ENCODE measurements around the gene ASPDH.
A peak's percentile ranks its signal among the peaks of the same experiment; 100 is the strongest.
"Not testable (repeated sequence)": the region's sequence is repeated elsewhere in the genome, so short reads cannot be mapped to it uniquely, and the experiment has no call there.

The ASPDH gene

DNA sequence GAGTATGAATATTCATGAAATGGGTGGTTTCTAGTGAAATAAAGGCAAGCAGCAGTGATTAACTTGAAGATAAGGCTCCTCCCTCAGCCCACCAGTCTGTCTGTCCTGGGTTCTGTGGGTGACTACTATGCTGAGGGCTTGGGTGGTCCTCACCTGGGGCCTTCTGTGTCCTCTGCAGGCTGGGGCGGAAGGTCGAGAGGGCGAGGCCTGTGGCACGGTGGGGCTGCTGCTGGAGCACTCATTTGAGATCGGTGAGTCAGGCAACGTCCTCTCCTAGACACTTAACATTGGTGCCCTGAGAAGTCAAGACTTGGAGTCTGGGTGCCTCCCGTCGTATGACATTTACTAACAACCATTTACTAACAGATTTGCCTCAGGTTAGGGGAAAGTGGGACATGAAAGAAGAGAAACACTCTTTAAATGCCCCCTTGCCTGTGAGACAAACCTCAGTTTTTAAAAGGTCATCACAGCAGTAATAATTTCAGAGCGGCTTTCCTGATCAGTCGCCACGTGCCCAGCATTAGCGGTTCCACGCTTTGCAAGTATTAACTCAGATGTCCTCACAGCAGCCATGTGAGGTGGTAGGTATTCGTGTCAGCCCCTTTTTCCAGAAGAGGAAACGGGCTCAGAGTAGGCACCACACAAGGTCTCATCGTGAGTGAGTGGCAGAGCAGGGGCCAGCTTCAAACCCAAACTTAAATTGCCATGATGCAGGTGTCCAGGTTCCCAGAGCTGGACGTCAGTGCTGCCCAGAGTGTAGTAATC lies 35.8 kb downstream of the ASPDH start:
- TF ChIP-seq, protein P1, sequence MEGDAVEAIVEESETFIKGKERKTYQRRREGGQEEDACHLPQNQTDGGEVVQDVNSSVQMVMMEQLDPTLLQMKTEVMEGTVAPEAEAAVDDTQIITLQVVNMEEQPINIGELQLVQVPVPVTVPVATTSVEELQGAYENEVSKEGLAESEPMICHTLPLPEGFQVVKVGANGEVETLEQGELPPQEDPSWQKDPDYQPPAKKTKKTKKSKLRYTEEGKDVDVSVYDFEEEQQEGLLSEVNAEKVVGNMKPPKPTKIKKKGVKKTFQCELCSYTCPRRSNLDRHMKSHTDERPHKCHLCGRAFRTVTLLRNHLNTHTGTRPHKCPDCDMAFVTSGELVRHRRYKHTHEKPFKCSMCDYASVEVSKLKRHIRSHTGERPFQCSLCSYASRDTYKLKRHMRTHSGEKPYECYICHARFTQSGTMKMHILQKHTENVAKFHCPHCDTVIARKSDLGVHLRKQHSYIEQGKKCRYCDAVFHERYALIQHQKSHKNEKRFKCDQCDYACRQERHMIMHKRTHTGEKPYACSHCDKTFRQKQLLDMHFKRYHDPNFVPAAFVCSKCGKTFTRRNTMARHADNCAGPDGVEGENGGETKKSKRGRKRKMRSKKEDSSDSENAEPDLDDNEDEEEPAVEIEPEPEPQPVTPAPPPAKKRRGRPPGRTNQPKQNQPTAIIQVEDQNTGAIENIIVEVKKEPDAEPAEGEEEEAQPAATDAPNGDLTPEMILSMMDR (IDR thresholded peaks at IDR 0.05; ENCODE audit: low read depth, low read length, missing control alignments): no peak
- no peak for DNase-seq (ENCODE audit: low read depth)
- H3K4me3 ChIP-seq (ENCODE audit: low read depth, low read length): peak overlapping the region; percentile 77

DNA sequence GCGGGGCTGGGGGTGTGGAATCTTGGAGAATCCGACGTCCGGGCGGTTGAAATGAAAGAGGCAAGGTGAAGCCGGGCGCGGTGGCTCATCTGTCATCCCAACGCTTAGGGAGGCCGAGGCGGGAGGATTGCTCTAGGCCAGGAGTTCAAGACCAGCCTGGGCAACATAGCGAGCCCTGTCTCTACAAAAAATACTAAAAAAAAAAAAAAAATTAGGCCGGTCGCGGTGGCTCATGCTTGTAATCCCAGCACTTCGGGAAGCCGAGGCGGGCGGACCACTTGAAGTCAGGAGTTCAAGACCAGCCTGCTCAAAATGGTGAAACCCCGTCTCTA lies 36.8 kb downstream of the ASPDH start:
- no peak for DNase-seq (ENCODE audit: low read depth)
- TF ChIP-seq, protein P1 (IDR thresholded peaks at IDR 0.05; ENCODE audit: low read depth, low read length, missing control alignments): no peak
- peak overlapping the region; percentile 77 for H3K4me3 ChIP-seq (ENCODE audit: low read depth, low read length)

DNA sequence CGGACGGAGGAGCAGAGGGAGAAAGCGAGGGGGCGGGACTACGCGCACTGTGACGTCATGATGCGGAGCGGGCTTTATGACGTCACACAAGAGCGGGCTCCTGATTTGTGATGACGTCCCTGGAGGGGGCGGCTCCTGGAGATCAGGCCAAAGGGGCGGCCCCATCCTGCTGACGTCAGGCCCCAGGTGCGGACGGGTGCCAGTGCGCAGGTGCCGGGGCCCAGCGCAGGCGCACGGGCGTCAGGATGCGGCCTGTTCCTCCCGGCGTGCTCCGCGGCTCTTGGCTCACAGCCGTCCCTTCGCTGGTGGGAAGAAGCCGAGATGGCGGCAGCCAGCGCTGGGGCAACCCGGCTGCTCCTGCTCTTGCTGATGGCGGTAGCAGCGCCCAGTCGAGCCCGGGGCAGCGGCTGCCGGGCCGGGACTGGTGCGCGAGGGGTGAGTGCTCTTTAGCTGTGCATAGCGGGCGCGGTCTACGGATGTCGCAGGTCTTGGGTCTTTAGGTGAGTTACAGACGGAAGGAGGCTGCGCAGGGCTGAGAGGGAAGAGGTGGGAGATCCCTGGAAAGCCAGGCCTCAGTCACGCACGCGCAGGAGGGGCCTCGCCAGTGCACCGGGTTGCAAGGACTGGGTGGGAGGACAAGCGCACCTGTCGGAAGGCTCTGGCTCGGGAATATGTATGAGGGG lies 37.3 kb downstream of the ASPDH start, which contains the start of the genes EMC10 and GARIN5A:
Gene EMC10 (plus strand): TSS at position 284 of the 683 bp plus-strand sequence. CDS start 38 bp downstream, at position 322.
Gene GARIN5A (minus strand): TSS at position 625 of the 683 bp plus-strand sequence. CDS start 460 bp downstream, at position 165.
- H3K4me3 ChIP-seq (ENCODE audit: low read depth, low read length): peak within 1 kb of the TSS; percentile 77
- TF ChIP-seq, protein P1 (IDR thresholded peaks at IDR 0.05; ENCODE audit: low read depth, low read length, missing control alignments): no peak
- DNase-seq (ENCODE audit: low read depth): peak; percentile 82

DNA sequence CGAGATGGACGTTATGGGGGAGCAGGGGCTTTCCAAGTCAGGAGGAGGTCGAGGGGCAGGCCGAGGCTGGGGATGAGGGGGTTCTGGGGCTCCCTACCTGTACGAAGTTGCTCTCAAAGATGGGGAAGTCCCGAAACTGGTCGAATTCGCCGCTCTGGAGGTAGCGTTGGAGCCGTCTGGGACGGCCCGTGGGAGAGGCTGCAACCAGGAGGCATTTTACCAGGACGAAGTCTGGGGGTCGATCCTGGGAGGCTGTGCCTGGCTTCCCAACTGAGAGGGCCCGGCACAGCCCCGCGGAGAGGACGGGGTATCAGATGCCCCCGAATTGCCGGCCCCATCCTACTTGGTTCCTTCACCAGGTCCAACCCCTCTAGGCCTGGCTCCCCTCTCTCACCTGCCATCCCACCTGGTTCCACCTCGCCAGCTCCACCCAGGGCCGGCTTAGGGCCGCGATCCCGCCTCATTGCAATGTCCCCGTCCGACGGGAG lies 37.9 kb downstream of the ASPDH start:
- TF ChIP-seq, protein P1 (IDR thresholded peaks at IDR 0.05; ENCODE audit: low read depth, low read length, missing control alignments): no peak
- DNase-seq (ENCODE audit: low read depth): no peak
- H3K4me3 ChIP-seq (ENCODE audit: low read depth, low read length): no peak overlapping the region

DNA sequence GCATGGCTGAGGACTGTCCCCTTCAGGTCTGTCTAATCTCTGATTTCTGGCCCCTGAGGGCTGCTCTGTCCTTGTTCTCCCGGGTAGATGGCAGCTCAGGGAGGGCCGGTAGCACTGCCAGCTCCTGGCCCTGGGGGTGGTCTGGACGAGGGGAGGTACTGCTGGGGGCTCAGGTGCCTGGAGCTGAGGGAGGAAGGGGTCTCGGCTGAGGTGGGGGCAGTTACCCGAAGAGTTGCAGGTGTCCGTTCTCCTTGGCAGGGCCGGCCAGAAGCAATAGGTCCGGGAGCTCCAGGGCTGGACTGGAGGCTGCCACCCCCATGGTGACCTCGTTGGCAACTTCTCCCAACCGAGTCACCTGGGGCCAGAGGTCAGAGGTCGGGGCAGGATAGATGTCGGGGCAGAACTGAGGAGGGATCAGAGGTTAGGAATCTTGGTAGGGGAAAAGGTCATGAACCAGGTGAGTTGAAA lies 38.6 kb downstream of the ASPDH start:
- TF ChIP-seq, protein P1 (IDR thresholded peaks at IDR 0.05; ENCODE audit: low read depth, low read length, missing control alignments): no peak
- DNase-seq (ENCODE audit: low read depth): no peak
- H3K4me3 ChIP-seq (ENCODE audit: low read depth, low read length): no peak overlapping the region

DNA sequence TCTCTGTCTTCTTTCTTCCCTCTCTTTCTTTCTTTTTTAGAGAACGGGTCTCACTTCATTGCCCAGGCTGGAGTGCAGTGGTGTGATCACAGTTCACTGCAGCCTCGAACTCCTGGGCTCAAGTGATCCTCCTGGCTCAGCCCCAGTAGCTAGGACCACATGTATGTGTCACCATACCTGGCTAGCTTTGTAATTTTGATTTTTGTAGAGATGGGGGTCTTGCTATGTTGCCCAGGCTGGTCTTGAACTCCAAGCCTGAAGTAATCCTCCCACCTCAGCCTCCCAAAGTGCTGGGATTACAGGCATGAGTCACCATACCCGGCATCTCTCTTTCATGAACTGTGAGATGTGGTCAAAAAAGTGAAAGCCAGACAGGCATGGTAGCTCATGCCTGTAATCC lies 40.4 kb downstream of the ASPDH start:
- H3K4me3 ChIP-seq (ENCODE audit: low read depth, low read length); DNase-seq (ENCODE audit: low read depth): not testable (repeated sequence)

DNA sequence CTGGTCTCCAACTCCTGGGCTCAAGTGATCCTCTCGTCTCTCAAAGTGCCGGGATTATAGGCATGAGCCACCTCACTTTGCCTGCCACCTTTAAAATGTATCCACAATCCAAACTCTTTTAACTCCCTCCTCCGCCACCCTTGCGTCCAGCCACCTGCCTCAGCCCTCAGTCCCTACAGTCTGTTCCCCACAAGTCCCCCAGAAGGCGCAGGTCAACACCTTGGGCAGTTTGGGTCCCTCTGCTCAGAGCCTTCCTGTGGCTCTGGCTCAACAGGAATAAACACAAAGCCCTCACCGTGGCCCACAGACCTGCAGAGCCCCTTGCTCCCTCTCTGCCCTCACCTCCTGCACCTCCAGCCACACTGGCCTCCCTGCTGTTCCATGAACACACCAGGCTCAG lies 44.9 kb downstream of the ASPDH start:
- H3K4me3 ChIP-seq (ENCODE audit: low read depth, low read length): no peak overlapping the region
- TF ChIP-seq, protein P1 (IDR thresholded peaks at IDR 0.05; ENCODE audit: low read depth, low read length, missing control alignments): no peak
- no peak for DNase-seq (ENCODE audit: low read depth)
